Measurements from ENCODE around the gene NHERF1. TPM values are rescaled to one million over a fixed set of nuclear protein-coding genes. Genes with fewer than 3 reads are reported as not detected.
A peak's percentile ranks its signal among the peaks of the same experiment; 100 is the strongest.

Gene NHERF1
- total and polyA plus RNA-seq, 2 of the 13 experiments (the other 11 are each of a cell fraction or from before 2014, with no cell fraction given) = 169 to 269 TPM

DNA sequence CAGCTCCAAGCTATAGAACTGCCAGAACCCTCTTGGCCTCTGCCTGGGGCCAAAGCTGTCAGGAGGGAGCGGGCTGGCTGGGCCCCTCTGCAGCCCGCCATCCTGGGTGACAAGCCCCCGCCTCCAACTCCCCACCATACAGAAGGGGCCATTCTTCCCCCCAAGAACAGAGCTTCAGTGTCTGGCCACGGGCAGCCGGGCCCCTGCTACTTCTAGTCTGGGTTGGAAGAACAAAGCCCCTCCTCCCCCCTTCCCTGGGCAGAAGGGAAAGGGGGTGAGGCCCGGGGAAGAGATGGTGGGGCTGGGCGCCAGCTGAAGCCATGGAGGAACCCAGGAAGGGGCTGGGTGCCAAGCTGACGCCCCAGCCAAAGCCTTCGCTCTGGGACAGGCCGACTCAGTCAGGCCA is 18.7 kb downstream of the NHERF1 start:
- peaks cover 38% of the 10 kb centered on the region for H3K79me2 ChIP-seq (ENCODE audit: insufficient read depth, low read length)
- no peak overlapping the region for H3K9ac ChIP-seq (ENCODE audit: insufficient read depth, low read depth, low read length)
- no peak overlapping the region for H2AFZ ChIP-seq (ENCODE audit: low read length)
- peak overlapping the region; percentile 37 for H3K27ac ChIP-seq (ENCODE audit: extremely low read length, insufficient read depth, low read length)
- in situ Hi-C loops (cut with HindIII; ENCODE audit: extremely low pct_ligation_motif_present, low pct_unique_long_range_greater_than_20kb) = no loop called here
- DNase-seq (ENCODE audit: low spot score) (no peak), FAIRE-seq (no peak), ATAC-seq (no peak)
- ChIA-PET CTCF (ENCODE audit: low intra/inter-chr PET ratio, low total read pairs) (interaction anchor here (1.5 to 12.2 kb wide), 2 partner anchors 9 to 19 kb away, joined by 3 to 219 read pairs; partner anchors contain the start of genes NAT9 and NHERF1), POLR2A (interaction anchor here (0.7 to 29.3 kb wide), 3 partner anchors 9 to 13 kb away, joined by 3 to 1459 read pairs (median 5); partner anchors contain the start of genes NAT9 and NHERF1)
- no peaks in the 10 kb centered on the region for H3K9me3 ChIP-seq (ENCODE audit: low read length)
- WGBS (ENCODE audit: low lambda C conversion rate) = 97% methylated on average over 6 of the region's 10 CpGs
- H4K20me1 ChIP-seq (ENCODE audit: insufficient read depth, low read length) = peaks cover 26% of the 10 kb centered on the region; the same call in 1 of the 2 replicates
- H3K36me3 ChIP-seq (replicated peaks in 1 of 2; ENCODE audit: control insufficient read depth in 1 of 2, insufficient read depth in 2 of 2, low read length in 2 of 2) = peaks cover 25 to 63% of the 10 kb centered on the region in 2 experiments
- no peak overlapping the region for H3K4me2 ChIP-seq (ENCODE audit: low read depth, low read length)
- TF ChIP-seq RBM22 (optimal IDR thresholded peaks at IDR 0.05; ENCODE audit: low read length) = peak; percentile 4
- TF ChIP-seq POLR2G (IDR thresholded peaks at IDR 0.05; ENCODE audit: low read depth, low read length) = 0 out of 2 replicates have a peak, but pooled peaks have one; percentile 45
- no peak for TF ChIP-seq ZNF44 (CRISPR knock-in tag; IDR thresholded peaks at IDR 0.05)
- 0 out of 2 replicates have a peak, but pooled peaks have one; percentile 66 for TF ChIP-seq SSRP1 (CRISPR knock-in tag; IDR thresholded peaks at IDR 0.05)
- 0 out of 2 replicates have a peak, but pooled peaks have one; percentile 34 for TF ChIP-seq BORCS8-MEF2B (CRISPR knock-in tag; IDR thresholded peaks at IDR 0.05)
- 0 out of 2 replicates have a peak, but pooled peaks have one; percentile 33 for TF ChIP-seq ZNF121 (CRISPR knock-in tag; IDR thresholded peaks at IDR 0.05)
- peak; percentile 89 for TF ChIP-seq AGO2 (optimal IDR thresholded peaks at IDR 0.05; ENCODE audit: low read depth, low read length)
- 0 out of 2 replicates have a peak, but pooled peaks have one; percentile 24 for TF ChIP-seq HNF1B (CRISPR knock-in tag; IDR thresholded peaks at IDR 0.05)
- 0 out of 2 replicates have a peak, but pooled peaks have one; percentile 52 for TF ChIP-seq ZNF547 (CRISPR knock-in tag; IDR thresholded peaks at IDR 0.05)
- no peak for TF ChIP-seq ZBTB42 (CRISPR knock-in tag; IDR thresholded peaks at IDR 0.05)
- TF ChIP-seq CEBPG (CRISPR knock-in tag; IDR thresholded peaks at IDR 0.05) = no peak
- TF ChIP-seq RBFOX2 (IDR thresholded peaks at IDR 0.05; ENCODE audit: low read depth, low read length) = peak; percentile 40; the same call in 1 of the 2 replicates
- TF ChIP-seq U2AF1 (optimal IDR thresholded peaks at IDR 0.05; ENCODE audit: low read depth, low read length) = peak; percentile 31
- no peak for TF ChIP-seq SNAI1 (CRISPR knock-in tag; IDR thresholded peaks at IDR 0.05; ENCODE audit: borderline replicate concordance)
- peaks cover 93% of the 10 kb centered on the region for H3K4me1 ChIP-seq (ENCODE audit: insufficient read depth, low read length)
- H3K27me3 ChIP-seq (ENCODE audit: control insufficient read depth in 1 of 2, insufficient read depth in 2 of 2, low read length in 2 of 2) = no peaks in the 10 kb centered on the region
- no TSS peak for BruUV-seq (replicated peaks)
- intact Hi-C loops (cut with micrococcal nuclease; ENCODE audit: unreplicated experiment) = no loop called here
- H3K4me3 ChIP-seq (replicated peaks in 1 of 3; ENCODE audit: insufficient read depth in 1 of 3, low read depth in 2 of 3, low read length in 3 of 3) = no peak overlapping the region
